ENCODE measurements around the gene SH3BP2. TPM values are rescaled to one million over a fixed set of nuclear protein-coding genes. Genes with fewer than 3 reads are reported as not detected.

The SH3BP2 gene
- total RNA-seq, 3 donors from 2014 or later: 40.5 to 74.8 (median 59.3) TPM

GRCh38 chr4:2860391-2861348 lies 67.8 kb downstream of the SH3BP2 start:
- intact Hi-C loops (cut with DNase I; ENCODE audit: low total_unique reads): no loop called here
- Histone ChIP-seq H3K4me3 (no peak overlapping the region), H3K9me3 (no peaks in the 10 kb centered on the region), H3K27ac (peak overlapping the region; percentile 22 to 52), H3K4me1 (peaks cover 4 to 18% of the 10 kb centered on the region in 2 donors), H3K36me3 (no peaks in the 10 kb centered on the region), H3K27me3 (no peaks in the 10 kb centered on the region)
- TF ChIP-seq CTCF (IDR thresholded peaks at IDR 0.05) (no peak), POLR2A (IDR thresholded peaks at IDR 0.05) (no peak), POLR2AphosphoS5 (IDR thresholded peaks at IDR 0.05) (no peak)
- DNase-seq (ENCODE audit: low spot score in 2 of 2): no peak

- H3K27me3 ChIP-seq: no peaks in the 10 kb centered on the region
- no peaks in the 10 kb centered on the region for H3K36me3 ChIP-seq
- no peak overlapping the region for H3K4me3 ChIP-seq
- H3K9me3 ChIP-seq: no peaks in the 10 kb centered on the region
- TF ChIP-seq CTCF (IDR thresholded peaks at IDR 0.05) (no peak), POLR2AphosphoS5 (IDR thresholded peaks at IDR 0.05) (no peak), POLR2A (IDR thresholded peaks at IDR 0.05) (no peak)
- DNase-seq (ENCODE audit: low spot score in 2 of 2): no peak
- H3K4me1 ChIP-seq: peaks cover 4 to 25% of the 10 kb centered on the region in 2 donors
- peak overlapping the region; percentile 22 to 52 for H3K27ac ChIP-seq
- intact Hi-C loops (cut with DNase I; ENCODE audit: low total_unique reads): no loop called here
These were observed 68.9 kb downstream of the SH3BP2 start for GRCh38 chr4:2861631-2862436.

- intact Hi-C loops (cut with DNase I; ENCODE audit: low total_unique reads): no loop called here
- H3K4me1 ChIP-seq: peaks cover 4 to 25% of the 10 kb centered on the region in 2 donors
- TF ChIP-seq POLR2A (IDR thresholded peaks at IDR 0.05) (no peak), CTCF (IDR thresholded peaks at IDR 0.05) (no peak), POLR2AphosphoS5 (IDR thresholded peaks at IDR 0.05) (no peak)
- H3K27ac ChIP-seq: peak overlapping the region; percentile 22 to 52
- H3K9me3 ChIP-seq: no peaks in the 10 kb centered on the region
- H3K27me3 ChIP-seq: no peaks in the 10 kb centered on the region
- no peaks in the 10 kb centered on the region for H3K36me3 ChIP-seq
- no peak for DNase-seq (ENCODE audit: low spot score in 2 of 2)
- H3K4me3 ChIP-seq: no peak overlapping the region
These were observed 69.6 kb downstream of the SH3BP2 start for GRCh38 chr4:2862528-2862927.

GRCh38 chr4:2863649-2864048 lies 70.8 kb downstream of the SH3BP2 start:
- H3K27ac ChIP-seq: no peak overlapping the region
- no peaks in the 10 kb centered on the region for H3K27me3 ChIP-seq
- DNase-seq (ENCODE audit: low spot score in 2 of 2): no peak
- H3K4me3 ChIP-seq: no peak overlapping the region
- peaks cover 8 to 25% of the 10 kb centered on the region in 2 donors for H3K4me1 ChIP-seq
- no peaks in the 10 kb centered on the region for H3K9me3 ChIP-seq
- H3K36me3 ChIP-seq: no peaks in the 10 kb centered on the region
- TF ChIP-seq CTCF (IDR thresholded peaks at IDR 0.05) (no peak), POLR2AphosphoS5 (IDR thresholded peaks at IDR 0.05) (no peak), POLR2A (IDR thresholded peaks at IDR 0.05) (no peak)
- intact Hi-C loops (cut with DNase I; ENCODE audit: low total_unique reads): no loop called here
